Heart left ventricle (tissue), 16 donors: Measurements from ENCODE around the gene SVBP. TPM values are rescaled to one million over a fixed set of nuclear protein-coding genes. Genes with fewer than 3 reads are reported as not detected.

ENCODE experiments used
- ATAC-seq, 4 donors: fragments of 200-7000 bp; cut with Tn5 transposase; one replicate each; pipeline ENCODE4 v1.9.1; 2020 to 2022; ENCODE audit warnings: moderate library complexity in 4 of 4, mild to moderate bottlenecking in 3 of 4, moderate number of reproducible peaks in 1 of 4
- DNase-seq, 5 donors: peaks; one replicate each; pipeline ENCODE4 v3.0.0-alpha.2; 2020
- H3K27ac ChIP-seq, 12 donors: fragments of 200-600 bp; sonication (generic) in 4 of 12; one replicate each; pipeline versions ENCODE4 v1.5.0 to v1.8.0; 2016 to 2022; ENCODE audit warnings: mild to moderate bottlenecking in 2 of 12
- H3K27me3 ChIP-seq, 9 donors: fragments of 200-600 bp; sonication (generic) in 2 of 9; one replicate each; pipeline versions ENCODE4 v1.5.1 to v1.8.0; 2016 to 2022; ENCODE audit warnings: mild to moderate bottlenecking in 3 of 9
- H3K36me3 ChIP-seq, 9 donors: fragments of 200-600 bp; sonication (generic) in 2 of 9; one replicate each; pipeline versions ENCODE4 v1.5.0 to v1.8.0; 2018 to 2022; ENCODE audit warnings: mild to moderate bottlenecking in 2 of 9
- H3K4me1 ChIP-seq, 12 donors: fragments of 200-600 bp; sonication (generic) in 4 of 12; one replicate each; pipeline versions ENCODE4 v1.5.0 to v1.8.0; 2016 to 2022; ENCODE audit warnings: mild to moderate bottlenecking in 3 of 12
- H3K4me3 ChIP-seq, 12 donors: fragments of 200-600 bp; sonication (generic) in 4 of 12; one replicate each; pipeline versions ENCODE4 v1.5.0 to v1.8.0; 2017 to 2022; ENCODE audit warnings: mild to moderate bottlenecking in 9 of 12, moderate library complexity in 4 of 12
- H3K9me3 ChIP-seq, 12 donors: fragments of 200-600 bp; sonication (generic) in 4 of 12; one replicate each; pipeline versions ENCODE4 v1.5.0 to v1.8.0; 2016 to 2022; ENCODE audit warnings: mild to moderate bottlenecking in 1 of 12
- POLR2A ChIP-seq, 2 donors: fragments of 450-650 bp; IDR thresholded peaks; one replicate each; pipeline ENCODE4 v1.6.1; 2017; ENCODE audit warnings: antibody characterized with exemption in 2 of 2, mild to moderate bottlenecking in 2 of 2, moderate library complexity in 2 of 2
- WGBS, 4 donors: extraction: QIAGEN DNeasy Blood & Tissue Kit in 2 of 4; methylation state at CpG; one replicate each; pipeline versions ENCODE4 v1.1.5 to v1.1.7; 2013 to 2018; 5-methylcytosine and 5-hydroxymethylcytosine counted together
- intact Hi-C, 10 donors: fragments of 100-400 bp; cut with DNase I; formaldehyde crosslinking; loops; one replicate each; pipeline versions ENCODE4 v1.11.1 to v1.14.2; 2022
- polyA plus RNA-seq, 2 donors: library from polyadenylated mRNA; stranded (reverse); fragments of 200-250 nt; gene quantifications; one replicate each; pipeline ENCODE4 v1.2.3, GENCODE V29; 2013
- total RNA-seq, 9 donors: library from RNA; depleted of rRNA in 2 of 9; stranded (reverse); fragments of >200 nt in 2 of 9; fragmentation: NEBNext Ultra II Directional in 3 of 9; extraction: Animal tissue kit (Norgen Biotek cat#: 25700) in 3 of 9; gene quantifications; one replicate each; pipeline versions ENCODE4 v1.1.0 to v1.2.4, GENCODE V29; 2016 to 2023
- TF ChIP-seq, protein P1 (sequence below), 12 donors: fragments of 200-600 bp; sonication (generic) in 4 of 12; IDR thresholded peaks; one replicate each; pipeline versions ENCODE4 v1.5.0 to v1.8.0; 2018 to 2022; ENCODE audit warnings: antibody characterized with exemption in 12 of 12, mild to moderate bottlenecking in 5 of 12
- donor health status: ischemic (EF 13 %, LVEDD 7.1; RV severe dilation, severe dysfunction).
- donor health status: healthy with polysubstance abuse.
- donor health status: DM: no; HTN: yes; CAD: no.
- donor health status: DM: no; HTN: no; CAD: no.
- donor health status: ischemic (EF 25% LVEDD 6.9; RV normal size, moderate dysfunction).
- donor health status: ischemic (EF 25% LVEDD 5.7; RV mildly dilated, moderate dysfunction).
- donor health status: healthy.
- donor health status: DM: yes; HTN: yes; CAD: no.
- donor health status: ischemic (EF 35%, LVEDD 5.7; RV mildly dilated, moderate dysfunction).
- donor health status: nonischemic (EF 11% LVEDD 7.7; RV severe dilation, severe dysfunction).
- donor health status: DM: yes; HTN: yes; CAD: no.
- donor health status: PGD.
- donor health status: ischemic (EF 29% LVEDD 5.4; RV normal size, mild dysfunction).
- donor health status: nonischemic (EF 23%, LVEDD 6.1; RV moderate dilation, normal function).

Gene SVBP
- total and polyA plus RNA-seq, 11 donors, result 11.5 to 33.5 (median 16.5) TPM

DNA sequence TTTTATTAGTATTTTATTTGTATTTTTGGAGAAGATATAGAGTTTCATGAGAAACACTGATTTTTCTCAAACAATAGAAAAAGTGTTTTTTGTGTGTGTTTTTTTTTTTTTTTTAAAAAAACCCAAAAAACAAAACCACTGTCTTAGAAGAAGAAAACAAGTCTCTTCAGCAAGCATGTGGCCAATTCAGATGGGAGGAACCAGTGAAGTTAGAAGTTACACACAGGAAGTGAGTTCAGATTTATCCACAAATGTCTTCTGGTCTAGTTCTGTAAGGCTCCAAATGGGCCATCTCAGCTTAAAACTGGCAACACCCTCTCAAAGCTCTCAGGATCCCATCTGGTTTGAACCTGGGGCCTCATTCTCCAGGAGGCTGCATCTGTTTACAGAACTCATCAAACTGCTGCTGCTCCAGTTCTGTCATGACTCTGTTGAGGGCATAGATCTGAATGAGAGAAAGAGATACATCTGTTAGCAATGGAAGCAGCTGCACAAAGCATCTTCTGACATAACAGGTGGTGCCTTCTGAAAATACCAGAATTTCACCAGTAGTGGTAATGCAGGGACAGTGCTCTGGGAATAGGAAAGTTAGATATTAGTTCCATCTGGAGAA, 10.0 kb downstream of the SVBP start:
- no peaks in the 10 kb centered on the region for H3K27me3 ChIP-seq
- no peak overlapping the region for H3K27ac ChIP-seq
- no peaks in the 10 kb centered on the region for H3K9me3 ChIP-seq
- intact Hi-C loops, result no loop called here
- peaks cover 0 to 32% (median 9%) of the 10 kb centered on the region in 9 donors for H3K36me3 ChIP-seq
- DNase-seq (no peak), ATAC-seq (peak in 2 of 4 donors; percentile 51 to 62)
- no peak overlapping the region for H3K4me3 ChIP-seq
- H3K4me1 ChIP-seq, result peaks cover 0 to 8% (median 0%) of the 10 kb centered on the region in 12 donors
- TF ChIP-seq, protein P1, sequence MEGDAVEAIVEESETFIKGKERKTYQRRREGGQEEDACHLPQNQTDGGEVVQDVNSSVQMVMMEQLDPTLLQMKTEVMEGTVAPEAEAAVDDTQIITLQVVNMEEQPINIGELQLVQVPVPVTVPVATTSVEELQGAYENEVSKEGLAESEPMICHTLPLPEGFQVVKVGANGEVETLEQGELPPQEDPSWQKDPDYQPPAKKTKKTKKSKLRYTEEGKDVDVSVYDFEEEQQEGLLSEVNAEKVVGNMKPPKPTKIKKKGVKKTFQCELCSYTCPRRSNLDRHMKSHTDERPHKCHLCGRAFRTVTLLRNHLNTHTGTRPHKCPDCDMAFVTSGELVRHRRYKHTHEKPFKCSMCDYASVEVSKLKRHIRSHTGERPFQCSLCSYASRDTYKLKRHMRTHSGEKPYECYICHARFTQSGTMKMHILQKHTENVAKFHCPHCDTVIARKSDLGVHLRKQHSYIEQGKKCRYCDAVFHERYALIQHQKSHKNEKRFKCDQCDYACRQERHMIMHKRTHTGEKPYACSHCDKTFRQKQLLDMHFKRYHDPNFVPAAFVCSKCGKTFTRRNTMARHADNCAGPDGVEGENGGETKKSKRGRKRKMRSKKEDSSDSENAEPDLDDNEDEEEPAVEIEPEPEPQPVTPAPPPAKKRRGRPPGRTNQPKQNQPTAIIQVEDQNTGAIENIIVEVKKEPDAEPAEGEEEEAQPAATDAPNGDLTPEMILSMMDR (IDR thresholded peaks at IDR 0.05), result no peak
- TF ChIP-seq POLR2A (IDR thresholded peaks at IDR 0.05), result no peak

DNA sequence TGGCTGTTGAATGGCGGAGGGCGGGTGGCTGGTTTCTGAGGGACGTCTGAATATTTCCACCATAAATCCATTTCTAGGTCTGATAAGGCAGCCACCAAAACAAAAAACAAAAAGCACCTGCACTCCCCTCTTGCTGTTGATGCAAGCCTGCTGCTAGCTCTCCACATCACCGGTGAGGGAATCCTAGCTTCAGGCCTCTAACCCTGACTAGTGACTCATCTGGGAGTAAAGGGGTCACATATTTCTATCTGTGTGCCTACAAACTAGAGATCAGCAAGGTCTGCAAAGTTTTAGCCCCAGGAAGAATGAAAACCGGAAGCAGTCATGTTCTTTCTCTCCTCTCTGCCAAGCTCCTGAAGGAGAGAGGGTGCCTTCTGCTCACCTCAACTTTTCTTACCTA, 10.6 kb downstream of the SVBP start:
- Histone ChIP-seq H3K9me3 (no peaks in the 10 kb centered on the region), H3K4me1 (peaks cover 0 to 8% (median 0%) of the 10 kb centered on the region in 12 donors), H3K4me3 (no peak overlapping the region), H3K27me3 (no peaks in the 10 kb centered on the region), H3K27ac (no peak overlapping the region), H3K36me3 (peaks cover 0 to 31% (median 9%) of the 10 kb centered on the region in 9 donors)
- ATAC-seq, result no peak
- TF ChIP-seq POLR2A (IDR thresholded peaks at IDR 0.05), result no peak
- TF ChIP-seq, protein P1 (IDR thresholded peaks at IDR 0.05), result no peak
- 86 to 92% (median 90%) methylated on average over 5 of the region's 5 CpGs for WGBS, 4 donors
- intact Hi-C loops, result no loop called here
- no peak for DNase-seq

DNA sequence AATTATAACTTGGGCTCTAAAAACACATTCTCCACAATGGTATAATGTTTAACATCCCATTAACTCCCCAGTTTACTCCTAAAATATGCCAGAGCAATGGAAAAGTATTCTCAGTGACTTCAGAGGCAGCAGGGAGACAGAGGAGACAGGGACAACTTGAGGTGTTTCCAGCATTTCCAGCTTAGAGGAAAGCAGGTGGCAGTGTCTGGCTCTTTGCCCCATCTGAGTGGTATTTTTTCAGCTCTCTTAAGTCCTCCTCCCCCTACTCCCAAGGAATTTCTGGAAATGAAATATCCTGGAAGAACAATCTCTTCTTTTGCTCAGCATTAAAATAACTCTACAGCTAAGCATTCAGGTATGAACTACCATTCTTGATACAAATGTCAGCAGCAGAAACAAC, 11.0 kb downstream of the SVBP start:
- Histone ChIP-seq H3K36me3 (peaks cover 0 to 31% (median 7%) of the 10 kb centered on the region in 9 donors), H3K9me3 (no peaks in the 10 kb centered on the region), H3K27me3 (no peaks in the 10 kb centered on the region), H3K4me1 (peaks cover 0 to 8% (median 0%) of the 10 kb centered on the region in 12 donors), H3K4me3 (no peak overlapping the region), H3K27ac (no peak overlapping the region)
- intact Hi-C loops, result no loop called here
- TF ChIP-seq, protein P1 (IDR thresholded peaks at IDR 0.05), result no peak
- no peak for TF ChIP-seq POLR2A (IDR thresholded peaks at IDR 0.05)
- no peak for DNase-seq
- ATAC-seq, result no peak

DNA sequence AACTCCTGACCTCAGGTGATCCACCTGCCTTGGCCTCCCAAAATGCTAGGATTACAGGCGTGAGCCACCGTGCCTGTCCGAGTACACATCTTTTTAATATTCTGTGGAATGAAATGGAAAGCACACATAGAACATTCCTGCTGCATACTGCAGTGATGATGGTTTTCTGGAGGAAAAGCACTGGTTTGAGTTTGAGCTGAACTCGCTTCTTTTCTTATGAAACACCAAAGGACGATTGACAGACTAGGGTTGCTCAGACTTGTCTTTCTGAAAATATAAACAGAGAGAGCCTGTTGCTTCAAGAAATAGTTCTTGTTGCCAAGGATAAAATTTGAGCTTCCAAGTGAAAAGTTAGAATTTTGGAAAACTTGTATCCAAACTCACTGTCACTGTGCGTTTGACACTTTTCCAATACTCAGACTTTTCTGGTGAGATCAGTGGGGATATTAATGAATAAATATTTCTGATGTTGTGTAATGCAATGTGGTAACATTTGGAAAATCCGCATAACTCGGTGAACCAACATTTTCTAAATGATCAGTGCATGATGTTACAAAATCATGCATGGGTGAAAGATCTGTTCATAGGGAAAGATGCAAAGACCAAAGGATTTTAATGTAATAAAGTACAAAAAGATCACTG, 15.2 kb downstream of the SVBP start:
- Histone ChIP-seq H3K4me1 (peaks cover 0 to 8% (median 0%) of the 10 kb centered on the region in 12 donors), H3K9me3 (no peaks in the 10 kb centered on the region), H3K4me3 (no peak overlapping the region), H3K27me3 (no peaks in the 10 kb centered on the region), H3K36me3 (peaks cover 0 to 19% (median 4%) of the 10 kb centered on the region in 9 donors), H3K27ac (no peak overlapping the region)
- 72 to 88% (median 83%) methylated on average over 8 of the region's 8 CpGs for WGBS, 4 donors
- no peak for DNase-seq
- intact Hi-C loops, result no loop called here
- TF ChIP-seq, protein P1 (IDR thresholded peaks at IDR 0.05), result no peak
- TF ChIP-seq POLR2A (IDR thresholded peaks at IDR 0.05), result no peak
- ATAC-seq, result no peak
